Caco-2 (cell line): ENCODE data around the gene XPR1. TPM values are rescaled to one million over a fixed set of nuclear protein-coding genes. Genes with fewer than 3 reads are reported as not detected.

ENCODE experiments used
- BruUV-seq: library from RNA; stranded (reverse); fragments of 400-500 nt; replicated peaks from 2 replicates; lab custom pipeline; 2021; lab: Mats Ljungman, UMichigan
- CTCF ChIA-PET: fragments of 300-600 bp; sonication (Branson Sonifier 250); formaldehyde crosslinking; loops from one replicate; lab custom pipeline; 2022; ENCODE audit warnings: antibody characterized with exemption; lab: Charles Lee
- POLR2A ChIA-PET: fragments of 300-600 bp; sonication (Branson Sonifier 250); formaldehyde crosslinking; loops from one replicate; lab custom pipeline; 2022; ENCODE audit warnings: antibody characterized with exemption; lab: Charles Lee
- DNase-seq, 2 experiments: peaks; one replicate each; pipeline versions ENCODE4 v3.0.0 to v3.0.0-alpha.2; 2020 to 2022
- H3K27me3 ChIP-seq: replicated peaks from 2 replicates; pipeline ENCODE4 v1.6.0; 2011; ENCODE audit warnings: low read length; ENCODE audit not compliant: control insufficient read depth, insufficient read depth
- H3K36me3 ChIP-seq: 2 replicates; pipeline ENCODE4 v1.5.1; 2011; ENCODE audit warnings: low read length; ENCODE audit not compliant: control insufficient read depth, insufficient read depth
- H3K4me1 ChIP-seq: fragments of 250-450 bp; sonication (Bioruptor Pico); 2 replicates; pipeline ENCODE4 v1.5.1; 2020; ENCODE audit warnings: mild to moderate bottlenecking
- H3K4me3 ChIP-seq: 2 replicates; pipeline ENCODE4 v1.5.1; 2011; ENCODE audit warnings: low read depth, mild to moderate bottlenecking, control low read depth, low read length
- H3K9me3 ChIP-seq: fragments of 250-450 bp; sonication (Bioruptor Pico); 2 replicates; pipeline ENCODE4 v1.5.1; 2020; ENCODE audit warnings: mild to moderate bottlenecking, moderate library complexity
- H3K27ac Mint-ChIP-seq: one replicate; pipeline ENCODE4 v1.8.0; 2022; ENCODE audit warnings: mixed read lengths; ENCODE audit not compliant: unreplicated experiment
- H3K27me3 Mint-ChIP-seq: one replicate; pipeline ENCODE4 v1.8.0; 2022; ENCODE audit warnings: mixed read lengths; ENCODE audit not compliant: insufficient read depth, unreplicated experiment
- H3K36me3 Mint-ChIP-seq: one replicate; pipeline ENCODE4 v1.8.0; 2022; ENCODE audit warnings: mild to moderate bottlenecking, mixed read lengths; ENCODE audit not compliant: insufficient read depth, unreplicated experiment
- H3K4me1 Mint-ChIP-seq: one replicate; pipeline ENCODE4 v1.8.0; 2022; ENCODE audit warnings: low read depth, mixed read lengths; ENCODE audit not compliant: unreplicated experiment
- H3K4me3 Mint-ChIP-seq: one replicate; pipeline ENCODE4 v1.8.0; 2022; ENCODE audit warnings: mild to moderate bottlenecking, moderate library complexity, mixed read lengths; ENCODE audit not compliant: unreplicated experiment
- H3K9me3 Mint-ChIP-seq: one replicate; pipeline ENCODE4 v1.8.0; 2022; ENCODE audit warnings: mixed read lengths; ENCODE audit not compliant: unreplicated experiment
- intact Hi-C: fragments of 100-400 bp; cut with micrococcal nuclease; formaldehyde crosslinking; loops from one replicate; pipeline ENCODE4 v1.10.0; 2022; ENCODE audit not compliant: unreplicated experiment
- total RNA-seq: library from RNA; stranded (reverse); gene quantifications from 2 replicates; pipeline ENCODE4 v1.2.3, GENCODE V29; 2022
- TF ChIP-seq, protein P1 (sequence below), 2 experiments: fragments of 200-600 bp in 1 of 2; IDR thresholded peaks; 1 replicate in 1 of 2; 2 replicates in 1 of 2; pipeline versions ENCODE4 v1.5.1 to v1.8.0; 2011 to 2022; ENCODE audit warnings: antibody characterized with exemption in 1 of 2, control low read depth in 1 of 2, inconsistent platforms in 1 of 2, low read depth in 1 of 2, low read length in 1 of 2, mild to moderate bottlenecking in 1 of 2, moderate library complexity in 1 of 2; ENCODE audit not compliant: insufficient read depth in 1 of 2, severe bottlenecking in 1 of 2, unreplicated experiment in 1 of 2

Gene XPR1
- total RNA-seq, 1 experiment from 2014 or later, result 34.4 TPM

DNA sequence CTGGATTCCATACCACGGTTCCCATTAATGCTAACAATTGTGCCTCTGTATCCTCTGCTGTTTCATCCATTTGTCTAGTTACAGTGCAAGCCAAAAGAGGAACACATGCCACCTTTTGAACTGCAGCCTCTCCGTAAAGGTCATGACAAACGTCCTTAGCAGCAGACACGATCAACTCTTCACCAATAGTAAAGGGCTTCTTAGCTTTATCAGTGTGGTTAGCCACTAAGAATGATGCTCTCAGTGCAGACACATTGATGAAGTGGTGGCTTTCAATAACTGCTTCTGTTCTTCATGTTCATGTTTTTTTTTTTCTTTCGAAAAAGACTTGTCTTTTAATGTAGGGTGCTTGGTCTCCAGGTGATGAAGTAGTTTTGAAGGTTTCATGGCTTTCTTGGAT is 14.3 kb downstream of the XPR1 start:
- no peaks in the 10 kb centered on the region for H3K27me3 Mint-ChIP-seq
- TF ChIP-seq, protein P1, sequence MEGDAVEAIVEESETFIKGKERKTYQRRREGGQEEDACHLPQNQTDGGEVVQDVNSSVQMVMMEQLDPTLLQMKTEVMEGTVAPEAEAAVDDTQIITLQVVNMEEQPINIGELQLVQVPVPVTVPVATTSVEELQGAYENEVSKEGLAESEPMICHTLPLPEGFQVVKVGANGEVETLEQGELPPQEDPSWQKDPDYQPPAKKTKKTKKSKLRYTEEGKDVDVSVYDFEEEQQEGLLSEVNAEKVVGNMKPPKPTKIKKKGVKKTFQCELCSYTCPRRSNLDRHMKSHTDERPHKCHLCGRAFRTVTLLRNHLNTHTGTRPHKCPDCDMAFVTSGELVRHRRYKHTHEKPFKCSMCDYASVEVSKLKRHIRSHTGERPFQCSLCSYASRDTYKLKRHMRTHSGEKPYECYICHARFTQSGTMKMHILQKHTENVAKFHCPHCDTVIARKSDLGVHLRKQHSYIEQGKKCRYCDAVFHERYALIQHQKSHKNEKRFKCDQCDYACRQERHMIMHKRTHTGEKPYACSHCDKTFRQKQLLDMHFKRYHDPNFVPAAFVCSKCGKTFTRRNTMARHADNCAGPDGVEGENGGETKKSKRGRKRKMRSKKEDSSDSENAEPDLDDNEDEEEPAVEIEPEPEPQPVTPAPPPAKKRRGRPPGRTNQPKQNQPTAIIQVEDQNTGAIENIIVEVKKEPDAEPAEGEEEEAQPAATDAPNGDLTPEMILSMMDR (IDR thresholded peaks at IDR 0.05; ENCODE audit: insufficient read depth in 1 of 2, low read depth in 1 of 2, low read length in 1 of 2, severe bottlenecking in 1 of 2, unreplicated experiment in 1 of 2), result no peak
- Histone ChIP-seq H3K4me3 (no peak overlapping the region), H3K4me1 (peaks cover 20% of the 10 kb centered on the region), H3K9me3 (no peaks in the 10 kb centered on the region), H3K27me3 (no peaks in the 10 kb centered on the region), H3K36me3 (no peaks in the 10 kb centered on the region)
- H3K27ac Mint-ChIP-seq, result no peak overlapping the region
- BruUV-seq, result no TSS peak
- no peak for DNase-seq
- no peak overlapping the region for H3K4me3 Mint-ChIP-seq
- POLR2A ChIA-PET, result no interaction called here
- H3K4me1 Mint-ChIP-seq, result peaks cover 8% of the 10 kb centered on the region
- intact Hi-C loops, result no loop called here
- no peaks in the 10 kb centered on the region for H3K9me3 Mint-ChIP-seq
- peaks cover 7% of the 10 kb centered on the region for H3K36me3 Mint-ChIP-seq
- CTCF ChIA-PET, result no interaction called here

GRCh38 chr1:180646547-180646946 is 14.7 kb downstream of the XPR1 start:
- H3K4me1 Mint-ChIP-seq, result peaks cover 8% of the 10 kb centered on the region
- no peaks in the 10 kb centered on the region for H3K9me3 ChIP-seq
- POLR2A ChIA-PET, result no interaction called here
- no peaks in the 10 kb centered on the region for H3K27me3 Mint-ChIP-seq
- no peak overlapping the region for H3K4me3 ChIP-seq
- CTCF ChIA-PET, result no interaction called here
- no peak for DNase-seq
- peaks cover 15% of the 10 kb centered on the region for H3K4me1 ChIP-seq
- peaks cover 7% of the 10 kb centered on the region for H3K36me3 Mint-ChIP-seq
- no peaks in the 10 kb centered on the region for H3K36me3 ChIP-seq
- BruUV-seq, result no TSS peak
- intact Hi-C loops, result no loop called here
- TF ChIP-seq, protein P1 (IDR thresholded peaks at IDR 0.05; ENCODE audit: insufficient read depth in 1 of 2, low read depth in 1 of 2, low read length in 1 of 2, severe bottlenecking in 1 of 2, unreplicated experiment in 1 of 2), result no peak
- no peak overlapping the region for H3K4me3 Mint-ChIP-seq
- H3K27me3 ChIP-seq, result no peaks in the 10 kb centered on the region
- H3K9me3 Mint-ChIP-seq, result no peaks in the 10 kb centered on the region
- no peak overlapping the region for H3K27ac Mint-ChIP-seq

GRCh38 chr1:180652792-180653191 is 21.0 kb downstream of the XPR1 start:
- no peaks in the 10 kb centered on the region for H3K27me3 Mint-ChIP-seq
- TF ChIP-seq, protein P1 (IDR thresholded peaks at IDR 0.05; ENCODE audit: insufficient read depth in 1 of 2, low read depth in 1 of 2, low read length in 1 of 2, severe bottlenecking in 1 of 2, unreplicated experiment in 1 of 2), result no peak
- H3K9me3 ChIP-seq, result peaks cover 3% of the 10 kb centered on the region
- H3K36me3 Mint-ChIP-seq, result peaks cover 14% of the 10 kb centered on the region
- POLR2A ChIA-PET, result no interaction called here
- H3K9me3 Mint-ChIP-seq, result peaks cover 10% of the 10 kb centered on the region
- no peaks in the 10 kb centered on the region for H3K27me3 ChIP-seq
- no peak overlapping the region for H3K4me3 ChIP-seq
- no peaks in the 10 kb centered on the region for H3K4me1 Mint-ChIP-seq
- no peaks in the 10 kb centered on the region for H3K36me3 ChIP-seq
- no peak overlapping the region for H3K4me3 Mint-ChIP-seq
- intact Hi-C loops, result no loop called here
- BruUV-seq, result no TSS peak
- H3K4me1 ChIP-seq, result no peaks in the 10 kb centered on the region
- no peak for DNase-seq
- H3K27ac Mint-ChIP-seq, result no peak overlapping the region
- CTCF ChIA-PET, result no interaction called here
